ENCODE measurements around the gene PPP2R1B.

DNA sequence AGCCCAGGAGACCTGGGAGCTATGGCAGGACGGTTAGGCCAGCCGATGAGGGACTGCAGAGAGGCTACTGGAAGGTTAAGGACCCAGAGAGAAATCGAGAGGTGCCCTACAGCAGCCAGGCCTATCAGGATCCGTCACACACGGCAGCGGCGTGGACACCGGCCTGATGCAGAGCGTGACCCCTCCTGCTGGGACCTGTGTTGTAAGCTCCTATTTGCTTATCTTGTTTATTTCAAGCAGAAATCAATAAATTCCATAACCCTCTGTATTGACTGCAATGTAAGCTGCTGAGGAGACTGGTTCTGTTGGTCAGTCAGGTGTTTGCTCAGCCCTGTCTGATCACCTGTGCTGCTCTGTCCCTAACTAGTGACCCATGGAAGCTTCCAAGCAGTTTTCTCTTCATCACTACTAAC, 39.9 kb downstream of the PPP2R1B start:
- TF ChIP-seq, protein P1, sequence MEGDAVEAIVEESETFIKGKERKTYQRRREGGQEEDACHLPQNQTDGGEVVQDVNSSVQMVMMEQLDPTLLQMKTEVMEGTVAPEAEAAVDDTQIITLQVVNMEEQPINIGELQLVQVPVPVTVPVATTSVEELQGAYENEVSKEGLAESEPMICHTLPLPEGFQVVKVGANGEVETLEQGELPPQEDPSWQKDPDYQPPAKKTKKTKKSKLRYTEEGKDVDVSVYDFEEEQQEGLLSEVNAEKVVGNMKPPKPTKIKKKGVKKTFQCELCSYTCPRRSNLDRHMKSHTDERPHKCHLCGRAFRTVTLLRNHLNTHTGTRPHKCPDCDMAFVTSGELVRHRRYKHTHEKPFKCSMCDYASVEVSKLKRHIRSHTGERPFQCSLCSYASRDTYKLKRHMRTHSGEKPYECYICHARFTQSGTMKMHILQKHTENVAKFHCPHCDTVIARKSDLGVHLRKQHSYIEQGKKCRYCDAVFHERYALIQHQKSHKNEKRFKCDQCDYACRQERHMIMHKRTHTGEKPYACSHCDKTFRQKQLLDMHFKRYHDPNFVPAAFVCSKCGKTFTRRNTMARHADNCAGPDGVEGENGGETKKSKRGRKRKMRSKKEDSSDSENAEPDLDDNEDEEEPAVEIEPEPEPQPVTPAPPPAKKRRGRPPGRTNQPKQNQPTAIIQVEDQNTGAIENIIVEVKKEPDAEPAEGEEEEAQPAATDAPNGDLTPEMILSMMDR (IDR thresholded peaks at IDR 0.05): no peak
- TF ChIP-seq POLR2A (IDR thresholded peaks at IDR 0.05): no peak
